Measurements from ENCODE around the gene ZNHIT6.
A peak's percentile ranks its signal among the peaks of the same experiment; 100 is the strongest.
"Not testable (repeated sequence)": the region's sequence is repeated elsewhere in the genome, so short reads cannot be mapped to it uniquely, and the experiment has no call there.

Gene ZNHIT6, protein sequence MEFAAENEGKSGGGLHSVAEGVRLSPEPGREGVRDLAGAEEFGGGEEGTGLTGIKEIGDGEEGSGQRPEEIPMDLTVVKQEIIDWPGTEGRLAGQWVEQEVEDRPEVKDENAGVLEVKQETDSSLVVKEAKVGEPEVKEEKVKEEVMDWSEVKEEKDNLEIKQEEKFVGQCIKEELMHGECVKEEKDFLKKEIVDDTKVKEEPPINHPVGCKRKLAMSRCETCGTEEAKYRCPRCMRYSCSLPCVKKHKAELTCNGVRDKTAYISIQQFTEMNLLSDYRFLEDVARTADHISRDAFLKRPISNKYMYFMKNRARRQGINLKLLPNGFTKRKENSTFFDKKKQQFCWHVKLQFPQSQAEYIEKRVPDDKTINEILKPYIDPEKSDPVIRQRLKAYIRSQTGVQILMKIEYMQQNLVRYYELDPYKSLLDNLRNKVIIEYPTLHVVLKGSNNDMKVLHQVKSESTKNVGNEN

DNA sequence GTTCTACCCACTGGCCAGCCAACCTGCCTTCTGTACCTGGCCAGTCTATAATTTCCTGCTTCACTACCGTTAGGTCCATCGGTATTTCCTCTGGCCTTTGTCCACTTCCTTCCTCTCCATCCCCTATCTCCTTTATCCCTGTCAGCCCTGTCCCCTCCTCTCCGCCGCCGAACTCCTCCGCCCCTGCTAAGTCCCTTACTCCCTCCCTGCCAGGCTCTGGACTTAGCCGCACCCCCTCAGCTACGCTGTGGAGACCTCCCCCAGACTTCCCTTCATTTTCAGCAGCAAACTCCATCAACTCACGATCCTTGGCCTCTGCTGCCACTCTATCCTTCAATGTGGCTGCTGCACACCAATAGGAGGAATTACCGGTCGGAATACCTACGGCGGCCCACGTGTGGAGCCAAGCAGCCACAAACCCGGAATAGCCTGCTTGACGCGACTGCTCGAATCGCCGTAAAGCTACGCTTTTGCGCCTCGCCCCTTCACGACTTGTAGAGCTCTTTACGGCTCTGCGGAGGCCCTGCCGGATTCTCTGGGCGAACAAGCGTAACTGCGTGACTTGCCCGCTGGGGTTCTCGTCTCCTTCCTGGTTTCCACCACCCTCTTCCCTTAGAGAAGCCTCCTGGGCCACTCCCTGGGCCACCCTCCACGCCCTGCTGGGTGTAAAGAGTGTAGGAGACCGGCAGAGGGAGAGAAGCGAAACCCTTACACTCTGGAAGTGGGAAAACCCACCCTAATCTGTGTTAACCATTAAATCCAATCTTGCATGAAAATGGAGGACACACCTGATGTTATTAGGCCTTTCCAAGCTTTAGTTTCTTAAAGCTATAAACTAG lies at the start of gene ZNHIT6:
ZNHIT6 (minus strand) TSS at position 444 of the 839 bp plus-strand sequence; CDS start at position 295, 149 bp downstream.
- DNase-seq (ENCODE audit: low read depth) = peak; percentile 78

DNA sequence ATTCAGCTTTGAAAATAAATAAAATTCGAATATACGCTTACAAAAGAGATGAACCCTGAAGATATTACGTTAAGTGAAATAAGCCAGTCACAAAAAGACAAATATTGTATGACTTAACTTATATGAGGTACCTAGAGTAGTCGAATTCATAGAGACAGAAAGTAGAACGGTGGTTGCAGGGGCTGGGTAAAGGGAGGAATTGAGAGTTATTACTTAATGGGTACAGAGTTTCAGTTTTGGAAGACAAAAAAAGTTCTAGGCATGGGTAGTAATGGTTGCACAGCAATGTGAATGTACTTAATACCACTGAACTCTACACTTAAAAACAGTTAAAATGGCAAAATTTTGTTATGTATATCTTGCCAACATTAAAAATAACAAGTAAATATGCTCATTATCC lies 48.6 kb upstream of the ZNHIT6 start:
- no peak for DNase-seq (ENCODE audit: low read depth)

DNA sequence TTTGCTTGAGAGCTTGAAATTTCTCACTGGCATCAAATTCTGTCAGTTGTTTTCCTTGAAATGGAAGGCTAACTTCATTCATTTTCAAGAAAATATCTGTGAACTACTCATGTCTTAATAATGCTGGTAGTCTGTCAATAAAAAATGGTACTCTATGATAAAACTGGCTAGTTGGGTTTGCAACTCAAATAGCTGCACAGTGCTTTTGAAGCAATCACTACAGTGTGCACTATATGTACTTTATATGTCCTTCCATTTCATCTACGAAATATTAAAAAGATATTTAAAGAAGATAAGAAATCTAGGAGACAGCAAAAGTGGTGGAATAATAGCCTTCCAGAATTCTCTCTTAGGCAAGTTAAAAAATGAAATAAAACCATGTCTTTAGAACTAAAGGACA lies 39.9 kb upstream of the ZNHIT6 start:
- no peak for DNase-seq (ENCODE audit: low read depth)

DNA sequence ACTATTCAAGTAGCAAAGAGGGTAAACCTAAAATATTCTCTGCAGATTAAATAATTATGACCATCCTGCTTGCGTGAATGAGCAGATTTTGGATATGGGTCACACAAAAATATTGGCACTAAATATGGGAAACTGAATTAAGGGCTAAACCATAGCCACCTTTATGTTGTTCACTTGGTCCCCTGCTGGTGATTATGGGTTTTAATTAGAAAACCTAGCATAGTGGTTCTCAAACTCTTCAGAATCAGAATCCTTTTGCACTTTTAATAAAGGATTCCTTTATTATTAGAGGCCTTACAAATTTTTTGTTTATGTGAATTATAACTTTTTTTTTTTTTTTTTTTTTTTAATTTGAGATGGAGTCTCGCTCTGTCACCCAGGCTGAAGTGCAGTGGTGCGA lies 38.5 kb upstream of the ZNHIT6 start:
- DNase-seq (ENCODE audit: low read depth) = no peak

DNA sequence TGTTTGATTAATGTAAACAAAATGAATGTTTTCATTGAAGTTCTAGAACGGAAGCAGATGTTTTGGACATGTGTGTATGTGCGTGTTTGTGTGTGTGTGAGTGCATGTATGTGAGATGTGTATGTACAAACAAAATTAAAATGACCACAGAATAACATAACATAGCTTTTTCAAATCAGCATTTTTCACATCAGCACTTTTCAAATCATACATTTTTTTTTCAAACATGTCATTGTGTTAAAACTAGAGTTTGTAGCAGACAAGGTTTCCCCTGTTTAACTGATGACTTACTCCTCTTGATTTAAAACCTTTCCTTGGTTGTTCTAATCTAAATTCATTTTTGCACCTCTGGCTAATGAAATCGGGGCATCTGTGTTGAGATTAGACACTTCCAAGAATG lies 35.6 kb upstream of the ZNHIT6 start:
- DNase-seq (ENCODE audit: low read depth) = no peak

DNA sequence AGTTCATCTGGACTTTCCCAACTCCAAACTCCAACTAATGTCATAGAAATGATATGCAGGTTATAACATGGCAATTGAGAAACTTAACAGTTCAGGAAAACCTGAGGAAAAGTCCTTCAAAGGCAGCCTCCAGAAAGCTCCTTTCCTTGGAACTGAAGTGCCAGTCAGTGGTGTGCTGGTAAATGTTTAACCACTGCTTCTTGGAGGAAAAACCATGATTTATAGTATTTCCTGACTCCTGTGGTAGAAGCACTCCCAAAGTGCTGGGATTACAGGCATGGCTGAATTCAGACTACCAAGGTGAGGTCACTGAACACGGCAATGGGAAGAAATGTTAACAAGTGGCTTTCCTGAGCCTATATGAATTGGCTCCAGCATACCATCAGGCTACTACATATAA lies 26.7 kb upstream of the ZNHIT6 start:
- DNase-seq (ENCODE audit: low read depth) = no peak

DNA sequence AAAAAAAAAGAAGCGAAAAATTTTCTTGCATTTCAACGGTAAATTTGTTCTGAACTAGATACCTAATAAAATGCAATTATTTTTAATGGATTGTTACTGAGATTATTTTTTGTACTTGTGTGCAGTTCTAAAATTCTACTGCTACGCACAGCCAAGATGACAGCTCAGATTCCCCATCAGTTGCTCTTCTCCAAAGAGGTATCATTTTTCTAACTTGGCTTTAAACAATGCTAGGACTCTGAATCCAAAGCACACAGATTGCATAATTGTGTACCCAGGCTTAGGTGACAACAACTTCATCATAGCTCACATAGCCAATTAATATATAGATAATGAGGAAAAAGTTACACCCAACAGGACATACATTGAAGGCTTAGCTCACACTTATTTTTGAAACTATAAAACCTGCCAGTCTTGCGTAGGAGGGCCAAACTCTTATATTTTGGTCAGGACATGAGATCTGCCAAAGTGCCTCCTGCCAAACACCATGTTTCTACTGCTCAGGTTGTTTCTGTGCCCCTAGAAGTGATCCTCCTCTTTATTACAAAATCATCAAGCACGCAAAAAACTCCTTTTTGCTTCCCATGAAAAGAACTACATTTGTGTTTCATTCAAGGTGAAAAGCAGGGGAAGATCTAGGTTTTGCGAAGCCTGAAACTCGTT lies 10.6 kb upstream of the ZNHIT6 start:
- no peak for DNase-seq (ENCODE audit: low read depth)

DNA sequence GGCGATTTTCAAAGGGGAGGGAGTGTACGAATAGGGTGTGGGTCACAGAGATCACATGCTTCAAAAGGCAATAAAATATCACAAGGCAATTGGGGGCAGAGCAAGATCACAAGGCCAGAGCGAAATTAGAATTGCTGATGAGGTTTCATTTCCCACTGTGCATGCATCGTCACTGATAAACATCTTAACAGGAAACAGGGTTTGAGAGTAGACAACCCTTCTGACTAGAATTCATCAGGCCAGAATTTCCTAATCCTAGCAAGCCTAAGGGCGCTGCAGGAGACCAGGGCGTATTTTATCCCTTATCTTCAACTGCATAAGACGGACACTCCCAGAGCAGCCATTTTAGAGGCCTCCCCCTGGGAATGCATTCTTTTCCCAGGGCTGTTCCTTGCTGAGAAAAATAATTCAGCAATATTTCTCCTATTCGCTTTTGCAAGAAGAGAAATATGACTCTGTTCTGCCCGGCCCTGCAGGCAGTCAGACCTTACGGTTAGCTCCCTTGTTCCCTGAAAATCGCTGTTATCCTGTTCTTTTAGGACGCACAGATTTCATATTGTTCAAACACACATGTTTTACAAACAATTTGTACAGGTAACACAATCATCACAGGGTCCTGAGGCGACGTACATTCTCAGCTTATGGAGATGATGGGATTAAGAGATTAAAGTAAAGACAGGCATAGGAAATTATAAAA lies 6.3 kb upstream of the ZNHIT6 start:
- not testable (repeated sequence) for DNase-seq (ENCODE audit: low read depth)

DNA sequence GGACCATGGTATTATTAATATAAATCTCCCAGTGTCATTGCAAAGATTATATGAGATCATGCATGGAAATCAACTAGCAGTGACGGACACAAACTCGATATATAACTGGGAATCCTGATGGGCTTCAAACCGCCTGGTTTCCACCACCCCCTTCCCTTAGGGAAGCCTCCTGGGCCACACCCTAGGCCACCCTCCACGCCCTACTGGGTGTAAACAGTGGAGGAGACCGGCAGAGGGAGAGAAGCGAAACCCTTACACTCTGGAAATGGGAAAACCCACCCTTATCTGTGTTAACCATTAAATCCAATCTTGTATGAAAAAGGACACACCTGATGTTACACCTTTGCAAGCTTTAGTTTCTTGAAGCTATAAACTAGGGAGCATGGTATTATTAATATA lies 595 bp upstream of the ZNHIT6 start:
- no peak for DNase-seq (ENCODE audit: low read depth)

DNA sequence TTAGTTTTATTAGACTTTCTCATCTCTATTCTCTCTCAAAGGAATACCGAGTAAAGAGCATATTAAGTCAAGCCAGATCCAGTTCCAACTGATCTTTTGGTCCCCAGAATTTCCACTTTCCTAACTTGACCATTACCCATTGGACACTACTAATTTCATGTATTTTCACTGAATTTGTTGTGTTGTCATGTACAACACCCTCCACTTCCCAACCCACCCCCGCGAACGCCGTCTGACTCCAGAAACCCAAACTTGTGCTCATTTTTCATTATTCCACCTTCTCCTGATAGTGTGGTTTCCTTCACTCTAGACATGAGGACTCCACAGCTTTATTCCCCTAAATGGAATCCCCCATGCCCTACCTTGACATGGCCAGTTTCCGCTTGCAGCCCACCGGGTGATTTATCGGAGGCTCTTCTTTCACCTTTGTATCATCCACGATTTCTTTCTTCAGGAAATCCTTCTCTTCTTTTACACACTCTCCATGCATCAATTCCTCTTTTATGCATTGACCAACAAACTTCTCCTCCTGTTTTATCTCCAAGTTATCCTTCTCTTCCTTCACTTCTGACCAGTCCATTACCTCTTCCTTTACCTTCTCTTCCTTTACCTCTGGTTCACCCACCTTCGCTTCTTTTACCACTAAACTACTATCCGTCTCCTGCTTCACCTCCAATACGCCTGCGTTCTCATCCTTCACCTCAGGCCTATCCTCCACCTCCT lies 805 bp downstream of the ZNHIT6 start:
- no peak for DNase-seq (ENCODE audit: low read depth)

DNA sequence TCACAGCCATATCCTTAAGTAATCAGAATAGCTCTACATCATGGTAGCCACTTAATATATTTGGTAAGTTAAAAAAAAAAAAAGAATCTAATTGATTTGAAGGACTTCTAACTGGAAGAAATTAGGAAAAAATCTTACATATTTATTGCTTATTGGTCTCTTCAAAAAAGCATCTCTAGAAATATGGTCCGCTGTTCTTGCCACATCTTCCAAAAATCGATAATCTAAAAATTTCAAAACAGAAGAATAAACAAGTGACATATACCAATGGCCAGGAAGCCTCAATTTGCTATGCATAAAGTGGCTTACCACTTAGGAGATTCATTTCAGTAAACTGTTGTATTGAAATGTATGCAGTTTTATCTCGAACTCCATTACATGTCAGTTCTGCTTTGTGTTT lies 2.3 kb downstream of the ZNHIT6 start:
- no peak for DNase-seq (ENCODE audit: low read depth)

DNA sequence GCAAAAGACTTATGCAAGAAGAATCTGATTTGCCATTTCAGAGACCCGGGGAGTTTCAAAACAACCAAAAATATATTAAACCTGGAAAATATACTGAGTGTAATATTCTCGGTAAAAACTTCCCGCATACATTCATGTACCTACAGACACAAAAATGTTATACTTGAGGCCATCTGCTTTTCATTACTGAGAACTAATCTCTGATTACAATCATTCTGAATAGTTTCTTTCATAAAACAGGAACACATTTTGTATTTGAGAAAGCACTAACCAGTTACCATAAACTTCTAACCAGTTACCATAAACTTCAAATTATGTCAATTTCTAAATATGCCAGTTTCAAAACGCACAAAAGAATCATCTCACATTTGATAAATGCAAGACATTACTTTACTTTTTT lies 7.8 kb downstream of the ZNHIT6 start:
- no peak for DNase-seq (ENCODE audit: low read depth)

DNA sequence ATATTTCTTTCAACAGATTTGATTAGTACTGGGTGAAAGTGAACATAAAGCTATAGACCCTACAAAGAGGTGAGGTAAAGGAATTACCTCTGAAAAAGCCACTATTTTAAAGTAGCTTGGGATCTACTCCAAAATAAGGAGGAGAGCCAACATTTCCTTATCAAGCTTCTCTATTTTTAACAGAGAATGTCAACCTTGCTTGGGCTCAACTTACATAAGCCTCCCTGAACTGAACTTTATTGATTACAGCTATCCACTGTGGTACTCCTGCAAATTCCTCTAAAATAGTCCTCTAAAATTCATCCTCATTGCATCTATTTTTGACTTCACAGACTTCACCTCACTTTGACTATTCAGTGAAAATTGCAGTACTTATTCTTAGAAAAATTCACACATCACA lies 10.3 kb downstream of the ZNHIT6 start:
- DNase-seq (ENCODE audit: low read depth) = no peak

DNA sequence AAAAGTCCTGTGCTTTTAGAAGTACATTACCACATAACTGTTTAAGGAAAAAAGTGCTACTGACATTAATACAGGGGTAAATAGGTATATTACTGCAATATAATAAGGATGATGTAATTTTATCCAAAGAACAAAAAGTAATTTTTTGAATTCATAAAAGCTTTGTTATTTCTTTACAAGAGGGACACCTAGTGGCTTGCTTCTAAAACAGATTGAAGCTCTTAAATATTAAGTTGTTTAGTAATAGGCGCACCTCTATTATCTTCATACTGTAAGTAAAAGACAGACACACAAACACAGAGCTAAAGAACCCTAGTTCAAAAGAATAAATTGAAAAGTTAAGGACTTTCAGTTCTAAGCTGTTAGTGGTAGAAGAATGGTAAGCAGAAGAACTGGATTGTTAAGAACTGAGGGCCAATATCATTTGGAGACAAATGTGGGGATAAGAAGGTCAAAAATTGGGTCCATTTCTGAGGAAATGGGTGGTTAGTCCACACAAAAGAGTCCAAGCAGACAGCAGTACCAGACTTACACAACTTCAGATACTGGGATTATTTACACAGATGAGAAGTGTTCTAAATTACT lies 15.4 kb downstream of the ZNHIT6 start:
- no peak for DNase-seq (ENCODE audit: low read depth)

DNA sequence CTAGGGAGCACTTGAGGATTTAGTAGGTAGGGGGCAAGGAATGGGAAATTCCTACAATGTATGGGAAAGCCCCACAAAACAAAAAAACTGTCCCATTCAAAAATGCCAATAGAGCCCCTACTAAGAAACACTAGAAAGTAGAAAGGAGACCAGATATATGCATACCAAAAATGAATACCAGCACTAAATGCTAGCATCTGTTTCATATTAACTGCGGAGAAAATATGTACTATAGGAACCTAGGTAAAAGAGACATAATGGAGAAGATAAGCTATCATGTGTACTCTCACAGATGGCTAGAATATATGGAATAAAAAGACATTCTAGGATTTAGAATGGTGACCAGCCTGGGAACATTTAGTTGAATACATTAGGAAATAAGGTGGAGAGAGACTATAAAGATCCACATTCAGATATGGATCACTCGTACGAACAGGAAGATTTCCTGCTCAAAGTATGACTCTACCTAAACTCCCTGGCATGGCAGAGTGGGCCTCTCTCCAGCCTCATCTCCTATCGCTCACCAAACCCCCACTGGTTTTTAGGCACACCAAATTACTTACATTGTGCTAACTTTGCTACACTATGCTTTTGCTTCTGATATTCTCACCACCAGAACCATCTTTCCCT lies 18.3 kb downstream of the ZNHIT6 start:
- no peak for DNase-seq (ENCODE audit: low read depth)

DNA sequence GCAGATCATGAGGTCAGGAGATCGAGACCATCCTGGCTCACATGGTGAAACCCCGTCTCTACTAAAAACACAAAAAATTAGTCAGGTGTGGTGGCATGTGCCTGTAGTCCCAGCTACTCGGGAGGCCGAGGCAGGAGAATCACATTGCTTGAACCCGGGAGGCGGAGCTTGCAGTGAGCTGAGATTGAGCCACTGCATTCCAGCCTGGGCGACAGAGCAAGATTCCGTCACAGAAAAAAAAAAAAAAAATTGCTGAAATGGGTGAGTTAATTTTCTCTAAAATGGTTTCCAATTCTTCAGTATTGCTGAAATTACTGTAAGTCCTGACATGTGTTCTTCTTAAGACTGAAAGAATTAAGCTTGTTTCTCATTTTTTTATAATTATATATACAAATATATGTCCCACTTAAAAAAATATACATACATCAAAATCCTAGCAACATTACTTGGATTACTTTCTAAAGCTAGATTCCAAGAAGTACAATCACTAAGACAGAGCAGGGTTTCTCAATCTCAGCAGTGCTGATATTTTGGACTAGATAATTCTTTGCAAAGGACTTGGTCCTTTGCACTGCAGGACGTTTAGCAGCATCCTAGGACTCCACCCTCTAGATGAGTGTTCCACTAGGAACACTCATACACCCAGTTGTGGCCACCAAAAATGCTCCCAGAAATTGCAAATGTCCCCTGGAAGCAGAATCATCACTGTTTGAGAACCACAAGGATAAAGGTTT lies 24.8 kb downstream of the ZNHIT6 start:
- no peak for DNase-seq (ENCODE audit: low read depth)

DNA sequence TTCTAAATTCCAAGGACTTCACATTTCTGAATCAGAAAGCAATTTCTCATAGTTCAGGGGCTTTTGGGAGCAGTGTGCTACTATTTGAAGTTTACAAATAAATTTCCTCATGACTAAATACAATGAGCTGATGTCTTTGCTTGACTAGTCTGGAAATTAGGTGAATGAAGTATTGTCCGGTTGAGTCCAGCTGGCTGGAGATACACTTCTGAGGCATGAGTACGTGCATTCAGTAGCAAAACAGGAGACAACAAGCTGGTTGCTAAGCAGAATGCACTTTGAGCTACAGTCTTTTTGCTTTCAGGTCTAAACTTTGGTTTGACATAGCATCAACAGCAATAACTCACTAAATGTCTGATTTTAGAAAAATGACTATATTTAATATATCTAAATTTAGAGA lies 27.1 kb downstream of the ZNHIT6 start:
- no peak for DNase-seq (ENCODE audit: low read depth)

DNA sequence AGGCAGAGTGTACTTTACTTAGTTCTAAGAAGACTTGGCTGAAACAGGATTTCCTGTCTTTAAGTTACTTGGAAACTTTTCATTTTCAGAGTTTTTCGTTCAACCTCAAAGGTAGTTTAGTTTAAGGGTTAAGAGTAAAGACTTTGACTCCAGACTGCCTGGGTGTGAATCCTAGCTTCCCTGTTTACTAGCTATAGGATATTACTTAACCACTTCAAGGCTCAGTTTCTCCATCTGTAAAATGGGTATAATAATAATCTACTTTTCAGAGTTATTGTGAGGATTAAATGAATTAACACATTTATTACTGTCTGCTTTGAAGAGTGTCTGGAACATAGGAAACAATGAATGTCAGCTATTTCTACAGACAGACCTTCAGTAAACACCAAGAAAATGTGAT lies 30.0 kb downstream of the ZNHIT6 start:
- no peak for DNase-seq (ENCODE audit: low read depth)

DNA sequence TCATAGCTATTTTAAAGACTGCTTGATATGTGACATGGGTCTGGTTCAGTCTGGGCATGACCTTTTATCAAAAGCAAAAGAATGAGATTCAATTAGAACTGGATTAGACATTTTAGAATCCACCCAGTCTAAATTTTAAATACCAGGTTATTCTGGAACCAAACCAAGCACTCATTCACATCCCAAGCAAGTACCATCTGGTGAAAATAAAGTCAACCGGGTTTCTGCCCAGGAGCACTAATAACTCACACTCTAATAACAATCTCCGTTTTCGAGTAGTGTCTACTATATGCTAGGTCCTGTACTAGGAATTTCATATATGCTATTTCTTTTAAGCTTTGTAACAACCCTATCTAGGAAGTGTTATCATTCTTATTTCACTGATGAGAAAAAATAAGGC lies 30.6 kb downstream of the ZNHIT6 start:
- DNase-seq (ENCODE audit: low read depth) = no peak
